ENCODE measurements around the gene TMC6.

The TMC6 gene

DNA sequence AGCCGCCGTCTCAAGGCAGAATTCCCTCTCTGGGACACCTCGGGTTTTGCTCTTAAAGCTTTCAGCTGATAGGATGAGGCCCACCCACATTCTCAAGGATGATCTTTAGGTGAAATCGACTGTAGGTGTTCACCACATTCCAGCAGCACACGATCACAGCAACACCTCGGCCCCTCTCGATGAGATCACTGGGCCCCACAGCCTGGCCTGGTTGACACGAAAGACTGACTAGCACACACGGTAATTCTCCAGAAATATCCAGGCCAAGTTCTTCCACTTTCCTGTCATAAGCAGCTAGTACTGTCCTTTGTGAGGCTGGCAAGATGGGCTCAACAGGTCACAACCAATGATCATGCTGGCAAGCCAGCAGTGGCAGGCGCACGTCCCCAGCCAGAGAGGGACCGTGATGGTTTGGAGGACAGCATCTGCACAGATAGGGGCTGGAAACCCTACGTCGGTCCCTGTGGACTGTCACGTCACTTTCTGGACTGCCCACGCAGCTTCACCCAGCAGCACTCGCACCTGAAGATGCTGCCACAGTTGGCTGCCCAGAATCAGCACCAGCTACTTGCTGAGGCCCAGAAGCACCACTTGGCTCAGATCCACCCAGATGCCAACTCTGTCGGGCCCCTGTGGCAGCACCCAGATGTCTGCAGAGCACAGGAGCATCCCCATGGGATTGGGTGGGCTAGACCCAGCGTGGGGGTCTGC lies 17.4 kb downstream of the TMC6 start:
- H3K4me2 ChIP-seq (ENCODE audit: low read depth, low read length, poor library complexity, severe bottlenecking) = no peak overlapping the region
- peaks cover 4% of the 10 kb centered on the region for H3K4me1 ChIP-seq (ENCODE audit: insufficient read depth, low read length, poor library complexity, severe bottlenecking)
- H4K20me1 ChIP-seq (ENCODE audit: insufficient read depth, low read length, poor library complexity, severe bottlenecking) = peaks cover 10% of the 10 kb centered on the region
- H2AFZ ChIP-seq (ENCODE audit: low read length) = no peak overlapping the region
- no peaks in the 10 kb centered on the region for H3K79me2 ChIP-seq (ENCODE audit: insufficient read depth, low read length)
- H3K9ac ChIP-seq (ENCODE audit: low read depth, low read length, poor library complexity, severe bottlenecking) = no peak overlapping the region
- H3K4me3 ChIP-seq (ENCODE audit: low read length, poor library complexity, severe bottlenecking) = no peak overlapping the region
- no peaks in the 10 kb centered on the region for H3K27me3 ChIP-seq (ENCODE audit: insufficient read depth, low read length, poor library complexity, severe bottlenecking)
- peaks cover 16% of the 10 kb centered on the region; the same call in 1 of the 2 replicates for H3K36me3 ChIP-seq (ENCODE audit: insufficient read depth, low read length)
- 0 out of 2 replicates have a peak, but pooled peaks cover 4% of the 10 kb centered on the region for H3F3A ChIP-seq (ENCODE audit: low read depth)
- H3K9me2 ChIP-seq (replicated peaks; ENCODE audit: low read depth, low read length) = no peaks in the 10 kb centered on the region
- no peaks in the 10 kb centered on the region for H3K9me3 ChIP-seq (ENCODE audit: insufficient read depth, low read depth, low read length)
- TF ChIP-seq EZH2phosphoT487 (IDR thresholded peaks at IDR 0.05; ENCODE audit: borderline replicate concordance) = no peak
- TF ChIP-seq, protein P1, sequence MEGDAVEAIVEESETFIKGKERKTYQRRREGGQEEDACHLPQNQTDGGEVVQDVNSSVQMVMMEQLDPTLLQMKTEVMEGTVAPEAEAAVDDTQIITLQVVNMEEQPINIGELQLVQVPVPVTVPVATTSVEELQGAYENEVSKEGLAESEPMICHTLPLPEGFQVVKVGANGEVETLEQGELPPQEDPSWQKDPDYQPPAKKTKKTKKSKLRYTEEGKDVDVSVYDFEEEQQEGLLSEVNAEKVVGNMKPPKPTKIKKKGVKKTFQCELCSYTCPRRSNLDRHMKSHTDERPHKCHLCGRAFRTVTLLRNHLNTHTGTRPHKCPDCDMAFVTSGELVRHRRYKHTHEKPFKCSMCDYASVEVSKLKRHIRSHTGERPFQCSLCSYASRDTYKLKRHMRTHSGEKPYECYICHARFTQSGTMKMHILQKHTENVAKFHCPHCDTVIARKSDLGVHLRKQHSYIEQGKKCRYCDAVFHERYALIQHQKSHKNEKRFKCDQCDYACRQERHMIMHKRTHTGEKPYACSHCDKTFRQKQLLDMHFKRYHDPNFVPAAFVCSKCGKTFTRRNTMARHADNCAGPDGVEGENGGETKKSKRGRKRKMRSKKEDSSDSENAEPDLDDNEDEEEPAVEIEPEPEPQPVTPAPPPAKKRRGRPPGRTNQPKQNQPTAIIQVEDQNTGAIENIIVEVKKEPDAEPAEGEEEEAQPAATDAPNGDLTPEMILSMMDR (conservative IDR thresholded peaks at IDR 0.05; ENCODE audit: low read length) = no peak

DNA sequence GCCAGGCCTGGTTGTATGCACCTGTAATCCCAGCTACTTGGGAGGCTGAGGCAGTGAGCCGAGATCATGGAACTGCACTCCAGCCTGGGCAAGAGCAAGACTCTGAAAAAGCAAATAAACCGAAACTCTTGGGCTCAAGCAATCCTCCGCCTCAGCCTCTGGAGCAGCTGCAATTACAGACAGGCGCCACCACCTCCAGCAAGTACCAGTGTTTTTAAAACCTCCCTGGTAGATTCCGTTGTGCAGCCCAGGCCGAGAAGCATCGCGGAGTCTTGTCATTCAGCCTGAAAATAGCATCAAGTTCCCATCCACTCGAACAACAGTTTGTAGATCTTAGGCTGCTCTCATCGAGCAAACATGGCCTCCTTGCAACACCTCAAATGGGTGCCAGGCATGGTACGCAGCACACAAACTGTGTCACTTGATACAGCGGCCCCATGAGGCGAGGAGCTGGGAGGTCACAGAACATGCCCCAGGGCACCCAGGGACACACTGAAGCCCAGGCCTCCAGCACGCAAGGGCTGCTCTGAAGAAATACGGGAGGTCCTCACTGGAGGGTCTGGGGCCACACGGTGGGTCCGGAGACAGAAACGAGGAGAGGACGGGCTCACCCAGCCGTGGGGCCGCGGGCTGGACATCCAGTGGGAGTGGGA lies 18.1 kb downstream of the TMC6 start:
- TF ChIP-seq, protein P1 (conservative IDR thresholded peaks at IDR 0.05; ENCODE audit: low read length) = no peak
- no peak for TF ChIP-seq EZH2phosphoT487 (IDR thresholded peaks at IDR 0.05; ENCODE audit: borderline replicate concordance)
- Histone ChIP-seq H3F3A (ENCODE audit: low read depth) (0 out of 2 replicates have a peak, but pooled peaks cover 4% of the 10 kb centered on the region), H3K9ac (ENCODE audit: low read depth, low read length, poor library complexity, severe bottlenecking) (no peak overlapping the region), H4K20me1 (ENCODE audit: insufficient read depth, low read length, poor library complexity, severe bottlenecking) (peaks cover 10% of the 10 kb centered on the region), H3K9me2 (replicated peaks; ENCODE audit: low read depth, low read length) (no peaks in the 10 kb centered on the region), H3K4me2 (ENCODE audit: low read depth, low read length, poor library complexity, severe bottlenecking) (no peak overlapping the region), H3K36me3 (ENCODE audit: insufficient read depth, low read length) (peaks cover 18% of the 10 kb centered on the region; the same call in 1 of the 2 replicates), H2AFZ (ENCODE audit: low read length) (no peak overlapping the region), H3K79me2 (ENCODE audit: insufficient read depth, low read length) (no peaks in the 10 kb centered on the region), H3K4me3 (ENCODE audit: low read length, poor library complexity, severe bottlenecking) (no peak overlapping the region), H3K4me1 (ENCODE audit: insufficient read depth, low read length, poor library complexity, severe bottlenecking) (peaks cover 4% of the 10 kb centered on the region), H3K9me3 (ENCODE audit: insufficient read depth, low read depth, low read length) (no peaks in the 10 kb centered on the region), H3K27me3 (ENCODE audit: insufficient read depth, low read length, poor library complexity, severe bottlenecking) (no peaks in the 10 kb centered on the region)

GRCh38 chr17:78109489-78109761 lies 19.1 kb downstream of the TMC6 start:
- Histone ChIP-seq H3K36me3 (ENCODE audit: insufficient read depth, low read length) (peaks cover 29% of the 10 kb centered on the region; the same call in 1 of the 2 replicates), H3K4me3 (ENCODE audit: low read length, poor library complexity, severe bottlenecking) (no peak overlapping the region), H3F3A (ENCODE audit: low read depth) (0 out of 2 replicates have a peak, but pooled peaks cover 7% of the 10 kb centered on the region), H3K4me1 (ENCODE audit: insufficient read depth, low read length, poor library complexity, severe bottlenecking) (peaks cover 4% of the 10 kb centered on the region), H3K4me2 (ENCODE audit: low read depth, low read length, poor library complexity, severe bottlenecking) (no peak overlapping the region), H3K9me3 (ENCODE audit: insufficient read depth, low read depth, low read length) (no peaks in the 10 kb centered on the region), H3K9me2 (replicated peaks; ENCODE audit: low read depth, low read length) (no peaks in the 10 kb centered on the region), H3K79me2 (ENCODE audit: insufficient read depth, low read length) (no peaks in the 10 kb centered on the region), H2AFZ (ENCODE audit: low read length) (no peak overlapping the region), H3K9ac (ENCODE audit: low read depth, low read length, poor library complexity, severe bottlenecking) (no peak overlapping the region), H3K27me3 (ENCODE audit: insufficient read depth, low read length, poor library complexity, severe bottlenecking) (no peaks in the 10 kb centered on the region), H4K20me1 (ENCODE audit: insufficient read depth, low read length, poor library complexity, severe bottlenecking) (peaks cover 10% of the 10 kb centered on the region)
- TF ChIP-seq, protein P1 (conservative IDR thresholded peaks at IDR 0.05; ENCODE audit: low read length) = no peak
- no peak for TF ChIP-seq EZH2phosphoT487 (IDR thresholded peaks at IDR 0.05; ENCODE audit: borderline replicate concordance)

Measured in Loucy (cell line).